ENCODE measurements around the gene FANCD2OS.
"Not testable (repeated sequence)": the region's sequence is repeated elsewhere in the genome, so short reads cannot be mapped to it uniquely, and the experiment has no call there.

FANCD2OS gene

GRCh38 chr3:10108091-10108490 lies at the start of gene FANCD2OS:
Gene FANCD2OS (minus strand): TSS chr3:10108255. CDS start chr3:10104774, 3,481 bp downstream.
- DNase-seq (ENCODE audit: low read depth in 2 of 2), result no peak

- DNase-seq (ENCODE audit: low read depth in 2 of 2), result no peak
Observed at GRCh38 chr3:10157031-10157430, 49.0 kb upstream of the FANCD2OS start.

- DNase-seq (ENCODE audit: low read depth in 2 of 2), result no peak
Observed at GRCh38 chr3:10155658-10156057, 47.6 kb upstream of the FANCD2OS start.

GRCh38 chr3:10155123-10155472 lies 47.0 kb upstream of the FANCD2OS start:
- DNase-seq (ENCODE audit: low read depth in 2 of 2), result no peak

GRCh38 chr3:10154335-10155122 lies 46.5 kb upstream of the FANCD2OS start:
- DNase-seq (ENCODE audit: low read depth in 2 of 2), result no peak

- DNase-seq (ENCODE audit: low read depth in 2 of 2), result no peak
Observed at GRCh38 chr3:10150987-10151386, 42.9 kb upstream of the FANCD2OS start.

GRCh38 chr3:10149226-10149625 lies 41.2 kb upstream of the FANCD2OS start:
- no peak for DNase-seq (ENCODE audit: low read depth in 2 of 2)

GRCh38 chr3:10145685-10146084 lies 37.6 kb upstream of the FANCD2OS start:
- DNase-seq (ENCODE audit: low read depth in 2 of 2), result no peak

- no peak for DNase-seq (ENCODE audit: low read depth in 2 of 2)
Observed at GRCh38 chr3:10142707-10143560, 34.9 kb upstream of the FANCD2OS start.

- no peak for DNase-seq (ENCODE audit: low read depth in 2 of 2)
Observed at GRCh38 chr3:10140996-10141546, 33.0 kb upstream of the FANCD2OS start.

- DNase-seq (ENCODE audit: low read depth in 2 of 2), result no peak
Observed at GRCh38 chr3:10137178-10137577, 29.1 kb upstream of the FANCD2OS start.

- no peak for DNase-seq (ENCODE audit: low read depth in 2 of 2)
Observed at GRCh38 chr3:10136426-10137005, 28.5 kb upstream of the FANCD2OS start.

- not testable (repeated sequence) for DNase-seq (ENCODE audit: low read depth in 2 of 2)
Observed at GRCh38 chr3:10135872-10136271, 27.8 kb upstream of the FANCD2OS start.

GRCh38 chr3:10122724-10123123 lies 14.7 kb upstream of the FANCD2OS start:
- DNase-seq (ENCODE audit: low read depth in 2 of 2), result no peak

- DNase-seq (ENCODE audit: low read depth in 2 of 2), result no peak
Observed at GRCh38 chr3:10121064-10121463, 13.0 kb upstream of the FANCD2OS start.

- DNase-seq (ENCODE audit: low read depth in 2 of 2), result no peak
Observed at GRCh38 chr3:10119376-10119775, 11.3 kb upstream of the FANCD2OS start.

- DNase-seq (ENCODE audit: low read depth in 2 of 2), result no peak
Observed at GRCh38 chr3:10116928-10117327, 8.9 kb upstream of the FANCD2OS start.

- DNase-seq (ENCODE audit: low read depth in 2 of 2), result no peak
Observed at GRCh38 chr3:10116138-10116460, 8.0 kb upstream of the FANCD2OS start.

GRCh38 chr3:10115326-10116137 lies 7.5 kb upstream of the FANCD2OS start, which contains the start of gene BRK1:
Gene BRK1 (plus strand): TSS chr3:10115675. CDS start chr3:10115702, 27 bp downstream.
- DNase-seq (ENCODE audit: low read depth in 2 of 2), result peak; percentile 85 to 90

- no peak for DNase-seq (ENCODE audit: low read depth in 2 of 2)
Observed at GRCh38 chr3:10106919-10107318, 1.1 kb downstream of the FANCD2OS start.

GRCh38 chr3:10099041-10099440 lies 9.0 kb downstream of the FANCD2OS start:
- DNase-seq (ENCODE audit: low read depth in 2 of 2), result no peak

Measured in fibroblast of skin of left biceps (primary cell).